Activated gamma-delta T cell treated with Interleukin-2 at 50 U/mL for 16 hours (primary cell): ENCODE results near the gene POFUT2.

ENCODE experiments used
- DNase-seq: peaks from one replicate; pipeline ENCODE4 v3.0.0-alpha.2; 2020

Gene POFUT2, protein sequence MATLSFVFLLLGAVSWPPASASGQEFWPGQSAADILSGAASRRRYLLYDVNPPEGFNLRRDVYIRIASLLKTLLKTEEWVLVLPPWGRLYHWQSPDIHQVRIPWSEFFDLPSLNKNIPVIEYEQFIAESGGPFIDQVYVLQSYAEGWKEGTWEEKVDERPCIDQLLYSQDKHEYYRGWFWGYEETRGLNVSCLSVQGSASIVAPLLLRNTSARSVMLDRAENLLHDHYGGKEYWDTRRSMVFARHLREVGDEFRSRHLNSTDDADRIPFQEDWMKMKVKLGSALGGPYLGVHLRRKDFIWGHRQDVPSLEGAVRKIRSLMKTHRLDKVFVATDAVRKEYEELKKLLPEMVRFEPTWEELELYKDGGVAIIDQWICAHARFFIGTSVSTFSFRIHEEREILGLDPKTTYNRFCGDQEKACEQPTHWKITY

GRCh38 chr21:45287438-45288391, at the start of gene POFUT2:
POFUT2 (minus strand) TSS chr21:45287895; CDS start chr21:45287871, 24 bp downstream.
- peak; percentile 99 for DNase-seq

GRCh38 chr21:45336870-45337269, 49.2 kb upstream of the POFUT2 start:
- no peak for DNase-seq

DNA sequence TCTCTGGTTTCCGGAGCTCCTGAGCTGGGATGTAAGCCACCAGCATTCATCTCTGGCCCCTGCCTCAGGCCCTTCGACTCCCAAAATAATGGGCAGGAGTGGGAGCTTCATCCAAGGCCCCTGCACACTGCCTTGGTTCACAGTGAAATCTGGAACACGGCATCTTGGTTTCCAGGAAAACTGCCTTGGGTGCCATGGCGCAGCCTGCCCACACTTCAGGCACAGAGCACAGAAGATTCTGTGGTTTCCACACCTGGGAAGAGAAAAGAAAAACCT, 48.8 kb upstream of the POFUT2 start:
- DNase-seq, result no peak

DNA sequence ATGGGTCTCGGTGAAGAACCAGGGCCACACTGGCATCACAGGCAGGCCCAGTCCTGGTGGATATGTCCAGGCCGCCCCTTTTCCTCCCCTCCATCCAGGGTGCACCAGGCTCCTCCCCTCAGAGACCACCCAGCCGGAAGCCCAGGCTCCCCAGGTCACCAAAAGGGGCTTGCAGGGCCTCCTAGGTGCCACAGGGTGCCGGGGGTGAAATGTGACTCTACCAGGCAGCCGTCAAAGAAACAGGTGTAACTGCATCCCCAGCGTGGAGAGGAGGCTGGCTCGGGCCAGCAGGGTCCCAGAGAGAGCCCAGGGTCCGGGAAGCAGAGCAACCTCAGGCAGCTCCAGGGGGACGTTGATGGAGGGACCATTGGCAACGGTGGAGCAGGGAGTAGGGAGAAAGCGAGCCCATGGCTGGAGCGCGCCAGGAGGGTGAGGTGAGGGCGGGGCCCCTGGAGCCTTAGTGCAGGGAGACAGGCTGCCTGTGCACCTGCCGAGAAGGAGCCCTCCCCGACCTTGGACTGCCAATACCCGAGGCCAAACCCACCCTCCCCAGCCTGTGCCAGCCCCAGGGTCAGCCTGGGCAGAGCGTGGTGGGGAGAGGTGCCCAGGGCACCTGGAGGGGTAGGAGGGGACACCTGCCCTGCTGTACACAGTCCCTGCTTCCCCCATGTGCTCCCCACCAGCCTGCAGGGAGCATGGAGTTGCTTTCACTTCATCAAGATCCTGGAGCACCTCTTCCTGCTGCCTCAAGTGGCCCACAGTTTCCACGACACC, 48.3 kb upstream of the POFUT2 start:
- no peak for DNase-seq

GRCh38 chr21:45335151-45335760, 47.6 kb upstream of the POFUT2 start:
- DNase-seq, result no peak

- DNase-seq, result no peak
Observed at GRCh38 chr21:45334591-45335081, 46.9 kb upstream of the POFUT2 start.

GRCh38 chr21:45334134-45334533, 46.4 kb upstream of the POFUT2 start:
- no peak for DNase-seq

DNA sequence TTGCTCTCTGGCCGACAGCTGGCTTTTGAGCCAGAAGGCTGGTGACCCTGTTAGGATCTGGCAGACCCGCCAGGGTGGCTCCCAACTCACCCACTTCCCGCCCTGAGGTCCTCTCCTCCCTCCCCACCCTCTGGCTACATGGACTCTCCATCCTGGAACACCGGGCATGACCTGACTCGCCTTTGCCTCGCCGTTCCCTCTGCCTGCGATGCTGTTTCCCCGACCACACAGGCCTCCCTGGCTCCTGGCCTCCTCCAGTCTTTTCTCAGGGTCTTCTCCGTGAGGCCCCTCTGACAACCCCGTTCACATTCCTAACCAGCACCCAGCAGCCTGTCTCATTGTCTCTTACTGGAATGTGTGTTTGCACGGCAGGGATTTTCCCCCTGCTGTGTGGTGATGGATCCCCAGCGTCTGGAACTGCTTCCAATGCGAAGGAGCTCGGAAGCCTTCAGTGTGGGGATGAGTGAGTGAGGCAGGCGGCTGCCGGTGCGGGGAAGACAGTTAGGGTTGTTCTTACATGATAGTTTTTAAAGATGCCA, 46.0 kb upstream of the POFUT2 start:
- DNase-seq, result no peak

- no peak for DNase-seq
Observed at GRCh38 chr21:45332981-45333582, 45.4 kb upstream of the POFUT2 start.

DNA sequence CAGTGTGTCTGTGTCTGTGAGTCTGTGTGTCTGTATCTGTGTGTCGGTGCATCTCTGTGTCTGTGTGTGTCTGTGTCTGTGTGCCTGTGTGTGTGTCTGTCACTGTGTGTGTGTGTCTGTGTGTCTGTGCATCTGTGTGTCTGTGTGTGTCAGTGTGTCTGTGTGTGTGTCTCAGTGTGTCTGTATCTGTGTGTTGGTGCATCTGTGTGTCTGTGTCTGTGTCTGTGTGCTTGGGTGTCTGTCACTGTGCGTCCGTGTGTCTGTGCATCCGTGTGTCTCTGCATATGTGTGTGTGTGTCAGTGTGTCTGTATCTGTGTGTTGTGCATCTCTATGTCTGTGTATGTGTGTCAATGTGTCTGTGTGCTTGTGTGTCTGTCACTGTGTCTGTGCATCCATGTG, 44.7 kb upstream of the POFUT2 start:
- no peak for DNase-seq

DNA sequence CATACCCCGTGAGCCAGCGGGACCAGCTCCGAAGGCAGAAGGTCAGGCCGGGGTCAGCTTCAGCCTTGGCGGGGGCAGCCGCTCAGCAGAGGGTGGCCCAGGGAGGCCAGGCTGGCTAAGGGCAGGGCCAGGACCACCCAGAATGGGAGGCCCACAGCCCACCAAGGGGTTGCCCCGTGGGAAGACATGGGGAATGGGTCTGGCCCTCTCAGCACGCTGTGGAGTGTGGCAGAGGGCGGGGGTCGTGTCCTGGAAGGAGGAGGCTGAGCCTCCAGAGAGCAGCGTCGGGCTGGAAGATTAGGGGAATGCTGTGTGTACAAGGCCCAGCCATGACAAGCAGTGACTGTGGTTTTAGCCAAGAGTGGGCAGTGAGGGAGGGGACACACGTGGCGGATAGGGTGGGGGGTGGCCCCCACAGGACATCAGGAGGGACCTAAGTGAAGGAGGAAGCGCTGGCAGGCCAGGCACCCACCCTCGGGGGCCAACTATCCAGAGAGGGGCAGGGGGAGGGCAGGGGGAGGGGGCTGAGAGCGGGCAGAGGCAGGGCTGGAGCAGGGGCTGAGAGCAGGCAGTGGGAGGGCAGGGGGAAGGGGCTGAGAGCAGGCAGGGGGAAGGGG, 43.9 kb upstream of the POFUT2 start:
- DNase-seq, result no peak

DNA sequence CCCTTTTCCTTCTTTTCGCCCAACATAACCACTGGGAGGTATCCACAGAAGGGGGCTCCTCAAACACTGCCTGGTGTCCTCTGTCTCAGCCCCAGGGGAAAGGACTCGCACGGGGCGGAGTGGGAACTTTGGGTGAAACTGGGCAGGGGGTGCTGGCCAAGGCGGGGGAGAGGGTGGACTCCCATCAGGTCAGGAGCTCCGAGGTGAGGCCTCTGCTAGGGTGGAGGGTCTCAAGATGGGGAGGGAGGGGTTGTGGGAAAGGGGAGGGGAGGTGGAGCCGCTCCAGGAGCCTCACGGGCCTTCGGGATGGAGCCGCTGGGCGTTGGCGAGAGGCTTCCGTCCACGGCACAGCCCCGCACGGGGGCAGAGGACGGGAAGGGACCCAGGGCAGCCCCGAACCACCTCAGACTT, 43.2 kb upstream of the POFUT2 start:
- DNase-seq, result no peak

DNA sequence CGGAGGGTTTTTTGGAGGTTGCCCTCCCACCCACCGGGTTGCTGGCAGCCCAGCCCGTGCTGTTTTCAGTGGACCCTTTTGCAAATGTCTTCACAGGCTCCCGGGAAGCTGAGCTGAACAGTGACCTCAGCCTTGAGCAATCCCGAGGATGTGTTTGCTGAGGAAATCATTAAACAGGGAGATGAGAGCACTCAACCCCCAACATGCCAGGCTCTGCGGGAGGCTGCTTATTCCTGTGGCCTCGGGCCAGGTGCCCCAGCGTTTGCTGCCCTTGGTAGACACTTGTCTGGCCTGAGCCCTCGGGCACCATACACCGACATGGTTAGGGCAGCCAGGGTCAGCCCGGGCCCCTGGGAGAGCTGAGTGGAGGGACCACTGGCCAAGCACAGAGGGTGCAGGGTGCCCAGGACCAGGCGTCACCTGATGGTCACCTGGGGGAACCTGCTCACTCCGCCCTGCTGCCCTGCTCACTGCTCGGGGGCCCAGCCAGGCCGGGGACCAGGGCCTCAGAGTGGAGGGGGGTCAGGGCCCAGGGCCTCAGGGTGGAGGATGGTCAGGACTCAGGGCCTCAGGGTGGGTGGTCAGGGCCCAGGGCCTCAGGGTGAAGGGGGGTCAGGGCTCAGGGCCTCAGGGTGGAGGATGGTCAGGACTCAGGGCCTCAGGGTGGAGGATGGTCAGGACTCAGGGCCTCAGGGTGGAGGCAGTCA, 42.5 kb upstream of the POFUT2 start:
- no peak for DNase-seq

- no peak for DNase-seq
Observed at GRCh38 chr21:45329261-45330074, 41.8 kb upstream of the POFUT2 start.

- no peak for DNase-seq
Observed at GRCh38 chr21:45328198-45329091, 40.8 kb upstream of the POFUT2 start.

GRCh38 chr21:45327441-45328197, 39.9 kb upstream of the POFUT2 start:
- DNase-seq, result no peak

DNA sequence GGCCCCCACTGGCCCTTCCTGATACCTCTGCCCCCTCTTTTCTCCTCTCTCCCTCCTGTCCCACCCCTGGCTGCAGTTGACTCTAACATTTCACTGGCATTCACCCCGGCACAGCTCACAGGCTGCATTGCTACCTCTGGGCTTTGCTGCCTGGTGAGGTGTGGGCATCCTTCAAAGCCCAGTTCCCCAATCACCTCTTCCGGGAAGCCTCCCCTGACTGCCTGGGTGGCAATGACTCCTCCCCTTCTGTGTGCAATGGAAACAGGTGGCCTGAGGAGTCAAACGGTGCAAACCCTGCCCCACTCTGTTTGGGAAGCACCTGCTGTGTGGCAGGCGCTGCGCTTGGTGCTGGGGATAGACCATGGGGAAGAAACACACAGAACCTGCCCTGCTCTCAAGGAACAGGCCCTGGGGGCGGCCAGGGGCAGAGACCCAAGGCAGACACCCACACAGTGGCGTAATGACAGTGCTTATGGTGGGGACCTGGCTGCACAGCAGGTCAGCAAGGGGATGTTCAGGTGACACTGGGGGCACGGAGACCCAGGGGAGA, 39.3 kb upstream of the POFUT2 start:
- DNase-seq, result no peak
